GM10248 (cell line): ENCODE results near the gene NEK2.
"Not testable (repeated sequence)": the region's sequence is repeated elsewhere in the genome, so short reads cannot be mapped to it uniquely, and the experiment has no call there.

ENCODE experiments used
- CTCF ChIA-PET: fragments of 300-600 bp; sonication (Branson Sonifier 250); formaldehyde crosslinking; extraction: SDS; loops from one replicate; lab custom pipeline; 2021; ENCODE audit warnings: antibody characterized with exemption; lab: Yijun Ruan, JAX
- POLR2A ChIA-PET: fragments of 350-650 bp; sonication (Branson Sonifier 250); formaldehyde crosslinking; extraction: SDS; loops from one replicate; lab custom pipeline; 2020; ENCODE audit warnings: antibody characterized with exemption; lab: Yijun Ruan, JAX
- DNase-seq: peaks from one replicate; pipeline ENCODE4 v3.0.0; 2012; ENCODE audit errors: extremely low spot score
- TF ChIP-seq, protein P1 (sequence below): IDR thresholded peaks from 2 replicates; pipeline ENCODE4 v1.5.1; 2012; ENCODE audit warnings: mild to moderate bottlenecking, low read depth; ENCODE audit errors: extremely low read depth, missing control alignments, control extremely low read depth

Gene NEK2

DNA sequence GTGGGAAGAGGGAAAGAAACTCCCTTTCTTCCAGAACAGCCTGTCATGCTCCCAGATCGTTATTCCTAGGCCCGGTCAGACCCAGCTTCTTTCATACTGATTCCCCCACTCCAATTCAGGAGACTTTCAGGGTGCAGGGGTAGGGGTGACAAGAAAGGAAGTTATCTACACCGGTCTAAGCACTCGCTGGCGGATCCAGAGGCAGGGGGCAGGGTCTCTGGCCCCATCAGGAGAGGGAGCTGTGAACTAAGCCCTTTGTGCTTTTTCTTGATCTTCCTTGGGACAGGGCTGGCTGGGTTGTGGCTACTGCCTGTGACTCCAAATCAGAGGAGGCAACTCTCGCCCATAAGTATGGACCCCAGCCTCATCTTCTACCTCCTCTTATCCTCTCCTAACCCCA is 44.3 kb downstream of the NEK2 start:
- ChIA-PET CTCF (interaction anchor here (1.0 to 1.5 kb wide), 4 partner anchors 15 to 51 kb away, joined by 3 to 5 read pairs (median 4); no protein-coding TSS in a partner anchor), POLR2A (interaction anchor here (0.6 kb wide), 1 partner anchor 43 kb away, joined by 5 read pairs; no protein-coding TSS in a partner anchor)
- TF ChIP-seq, protein P1, sequence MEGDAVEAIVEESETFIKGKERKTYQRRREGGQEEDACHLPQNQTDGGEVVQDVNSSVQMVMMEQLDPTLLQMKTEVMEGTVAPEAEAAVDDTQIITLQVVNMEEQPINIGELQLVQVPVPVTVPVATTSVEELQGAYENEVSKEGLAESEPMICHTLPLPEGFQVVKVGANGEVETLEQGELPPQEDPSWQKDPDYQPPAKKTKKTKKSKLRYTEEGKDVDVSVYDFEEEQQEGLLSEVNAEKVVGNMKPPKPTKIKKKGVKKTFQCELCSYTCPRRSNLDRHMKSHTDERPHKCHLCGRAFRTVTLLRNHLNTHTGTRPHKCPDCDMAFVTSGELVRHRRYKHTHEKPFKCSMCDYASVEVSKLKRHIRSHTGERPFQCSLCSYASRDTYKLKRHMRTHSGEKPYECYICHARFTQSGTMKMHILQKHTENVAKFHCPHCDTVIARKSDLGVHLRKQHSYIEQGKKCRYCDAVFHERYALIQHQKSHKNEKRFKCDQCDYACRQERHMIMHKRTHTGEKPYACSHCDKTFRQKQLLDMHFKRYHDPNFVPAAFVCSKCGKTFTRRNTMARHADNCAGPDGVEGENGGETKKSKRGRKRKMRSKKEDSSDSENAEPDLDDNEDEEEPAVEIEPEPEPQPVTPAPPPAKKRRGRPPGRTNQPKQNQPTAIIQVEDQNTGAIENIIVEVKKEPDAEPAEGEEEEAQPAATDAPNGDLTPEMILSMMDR, result no peak
- DNase-seq, result no peak

DNA sequence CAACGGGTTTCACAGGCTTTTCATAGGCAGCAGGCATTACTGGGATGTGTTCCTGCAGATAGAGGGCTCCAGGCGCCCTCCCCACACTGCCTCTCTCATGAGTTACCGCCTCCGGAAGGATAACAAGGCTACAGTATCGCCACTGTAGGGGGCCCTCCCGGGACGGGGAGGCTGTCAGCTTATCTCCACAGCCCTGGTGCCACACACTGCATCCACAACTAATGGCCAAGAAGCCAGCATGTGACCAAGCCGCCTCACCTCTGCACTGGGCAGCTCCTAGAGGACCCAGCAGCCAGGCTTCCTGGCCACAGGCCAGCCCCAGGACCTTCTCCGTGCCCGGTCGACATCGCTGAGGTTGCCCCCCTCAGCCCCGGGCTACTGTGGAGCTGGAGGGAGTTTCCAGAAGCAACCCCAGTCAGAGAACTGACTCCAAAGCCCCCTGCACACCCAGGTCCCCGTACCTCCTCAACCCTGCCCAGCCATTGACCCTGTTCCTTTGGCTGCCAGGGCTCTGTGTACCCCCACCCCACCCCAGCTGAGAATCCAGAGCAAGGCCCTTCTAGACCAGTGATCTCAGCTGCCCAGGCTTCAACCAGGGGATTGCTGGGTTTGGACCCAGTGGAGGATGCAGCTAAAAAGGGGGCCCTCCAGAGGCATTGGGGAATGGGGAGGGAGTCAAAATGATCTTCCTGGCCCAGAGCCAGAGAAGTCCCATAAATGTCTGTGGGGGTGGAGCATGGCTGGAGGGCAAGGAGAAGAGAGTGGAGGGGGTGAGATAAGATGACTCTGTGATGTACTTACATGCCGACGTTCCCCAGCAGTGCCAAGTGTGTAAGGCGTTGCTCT is 45.0 kb downstream of the NEK2 start:
- ChIA-PET CTCF (interaction anchor here (0.9 to 1.5 kb wide), 5 partner anchors 14 to 50 kb away, joined by 3 to 5 read pairs (median 4); no protein-coding TSS in a partner anchor), POLR2A (interaction anchor here (0.6 kb wide), 3 partner anchors 42 to 52 kb away, joined by 3 to 5 read pairs (median 3); partner anchors contain the start of gene SLC30A1)
- TF ChIP-seq, protein P1, result no peak
- no peak for DNase-seq

DNA sequence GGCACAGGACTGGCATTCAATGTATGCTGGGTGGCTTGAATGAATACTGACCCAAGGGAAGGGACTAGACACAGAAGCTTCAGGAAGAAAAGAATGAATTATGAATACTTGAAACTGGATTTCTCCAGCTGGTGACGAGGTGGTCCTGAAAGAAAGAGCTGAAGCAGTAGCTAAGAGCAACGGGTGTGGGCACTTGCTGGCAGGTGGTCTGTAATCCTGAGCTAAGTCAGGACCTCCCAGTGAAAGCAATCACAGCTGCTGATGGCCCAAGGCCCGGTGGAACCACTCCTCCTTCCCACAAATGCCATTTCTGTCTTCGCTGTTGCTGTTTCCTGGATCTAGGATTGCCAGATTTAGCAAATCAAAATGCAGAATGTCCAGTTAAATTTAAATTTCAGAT is 47.0 kb downstream of the NEK2 start:
- TF ChIP-seq, protein P1, result no peak
- DNase-seq, result no peak
- CTCF ChIA-PET, result interaction anchor here (1.0 kb wide), 3 partner anchors 9 to 27 kb away, joined by 3 read pairs; no protein-coding TSS in a partner anchor
- POLR2A ChIA-PET, result no interaction called here

DNA sequence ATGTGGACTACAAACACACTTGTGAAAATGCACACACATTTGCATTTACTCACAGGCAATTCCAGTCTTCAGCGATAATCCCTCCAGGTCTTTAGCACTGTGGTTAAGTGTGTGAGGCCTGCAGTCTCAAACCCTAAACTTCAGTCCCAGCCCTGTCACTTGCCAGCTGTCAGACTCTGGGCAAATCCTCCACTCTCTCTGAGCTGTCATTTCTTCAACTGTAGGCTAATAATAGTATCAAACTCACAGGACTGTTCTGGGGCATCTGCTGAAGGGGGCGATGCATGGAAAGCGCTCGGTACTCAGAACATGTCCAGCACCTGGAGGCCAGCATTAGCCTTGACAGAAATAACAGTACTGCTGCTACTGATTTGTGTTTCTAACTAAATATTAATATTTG is 48.2 kb downstream of the NEK2 start:
- DNase-seq, result no peak
- TF ChIP-seq, protein P1, result no peak
- ChIA-PET POLR2A (no interaction called here), CTCF (no interaction called here)

DNA sequence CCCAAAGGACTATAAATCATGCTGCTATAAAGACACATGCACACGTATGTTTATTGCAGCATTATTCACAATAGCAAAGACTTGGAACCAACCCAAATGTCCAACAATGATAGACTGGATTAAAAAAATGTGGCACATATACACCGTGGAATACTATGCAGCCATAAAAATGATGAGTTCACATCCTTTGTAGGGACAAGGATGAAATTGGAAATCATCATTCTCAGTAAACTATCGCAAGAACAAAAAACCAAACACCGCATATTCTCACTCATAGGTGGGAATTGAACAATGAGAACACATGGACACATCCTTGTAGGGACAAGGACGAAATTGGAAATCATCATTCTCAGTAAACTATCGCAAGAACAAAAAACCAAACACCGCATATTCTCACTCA is 49.6 kb downstream of the NEK2 start:
- POLR2A ChIA-PET, DNase-seq, CTCF ChIA-PET: not testable (repeated sequence)

DNA sequence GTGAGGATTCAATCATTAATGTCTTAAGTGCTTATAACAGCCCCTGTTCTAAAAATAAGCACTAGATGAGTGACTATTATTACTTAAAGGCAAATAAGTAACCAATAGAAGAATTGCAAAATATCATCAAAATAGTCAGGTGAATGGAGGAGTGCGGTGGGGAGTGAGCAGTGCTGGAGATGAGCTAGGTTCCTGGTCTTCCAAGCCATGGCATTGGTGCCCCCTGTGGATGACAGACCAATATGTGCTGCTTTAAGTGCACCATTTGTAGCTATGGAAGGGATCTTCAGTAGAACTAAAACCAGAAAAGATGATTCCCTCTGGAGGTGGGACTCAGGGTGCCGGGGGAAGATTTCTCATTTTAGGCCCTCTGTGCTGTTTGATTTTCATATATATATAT is 50.4 kb downstream of the NEK2 start:
- no peak for DNase-seq
- TF ChIP-seq, protein P1, result peak; percentile 48
- POLR2A ChIA-PET, result no interaction called here
- CTCF ChIA-PET, result interaction anchor here (1.0 to 1.4 kb wide), 5 partner anchors 8 to 58 kb away, joined by 4 to 5 read pairs (median 4); no protein-coding TSS in a partner anchor

DNA sequence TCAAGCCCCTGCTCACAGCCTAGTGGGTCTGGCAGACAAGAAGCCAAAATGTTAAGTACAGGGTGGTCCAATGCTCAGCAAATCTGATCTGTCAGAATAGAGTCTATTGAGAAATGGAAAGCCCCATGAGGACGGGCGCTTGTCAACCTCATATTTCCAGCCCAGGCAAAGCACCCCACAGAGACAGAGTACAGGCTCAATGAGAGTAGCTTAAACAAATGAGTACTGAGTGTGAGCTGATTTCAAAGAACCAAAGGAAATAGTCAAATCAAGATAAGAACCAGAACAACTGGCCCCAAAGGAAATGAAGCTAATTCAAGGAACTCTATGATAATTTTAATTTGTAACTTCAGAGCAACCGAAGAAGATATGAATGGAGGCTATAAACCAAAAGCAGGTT is 51.9 kb downstream of the NEK2 start:
- POLR2A ChIA-PET, result no interaction called here
- CTCF ChIA-PET, result interaction anchor here (1.0 to 1.5 kb wide), 3 partner anchors 9 to 45 kb away, joined by 3 to 4 read pairs (median 3); partner anchors contain the start of gene SLC30A1
- TF ChIP-seq, protein P1, result no peak
- DNase-seq, result no peak
